ENCODE measurements around the gene CPA1. TPM values are rescaled to one million over a fixed set of nuclear protein-coding genes. Genes with fewer than 3 reads are reported as not detected.
A peak's percentile ranks its signal among the peaks of the same experiment; 100 is the strongest.

CPA1 gene
- total and polyA plus RNA-seq, 5 experiments from 2014 or later: 0.26 TPM; not detected in 4

- no peaks in the 10 kb centered on the region for H3K27me3 Mint-ChIP-seq
Measured at GRCh38 chr7:130346177-130346905, 34.0 kb upstream of the CPA1 start.

DNA sequence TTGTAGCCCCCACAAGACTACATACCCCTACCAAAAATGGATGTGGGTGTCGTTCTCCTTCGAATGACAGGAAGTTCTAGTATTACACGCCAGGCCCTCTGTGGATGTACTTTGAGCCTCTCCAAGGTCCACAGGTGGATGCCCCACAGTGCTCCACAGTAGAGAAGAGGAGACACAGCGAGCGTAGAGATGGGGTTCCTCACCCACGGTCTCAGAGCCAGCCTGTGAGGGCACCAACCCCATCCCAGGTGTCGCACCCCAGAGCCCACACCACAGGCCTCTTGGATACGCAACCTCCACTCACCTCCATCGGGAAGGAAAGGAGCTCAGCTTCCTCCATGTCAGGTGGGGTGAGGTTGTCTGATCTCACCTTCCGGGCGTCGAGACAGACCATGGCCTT lies 33.4 kb upstream of the CPA1 start:
- Mint-ChIP-seq H3K27ac (no peak overlapping the region), H3K36me3 (no peaks in the 10 kb centered on the region), H3K27me3 (no peaks in the 10 kb centered on the region), H3K9me3 (no peaks in the 10 kb centered on the region), H3K4me3 (no peak overlapping the region), H3K4me1 (peaks cover 0 to 21% (median 5%) of the 10 kb centered on the region in 4 donors)
- ATAC-seq: no peak
- DNase-seq: no peak
- POLR2A ChIA-PET: no interaction called here

More at GRCh38 chr7:130346177-130346905, 34.0 kb upstream of the CPA1 start:
- ATAC-seq (no peak), DNase-seq (no peak)
- Mint-ChIP-seq H3K4me3 (no peak overlapping the region), H3K27ac (no peak overlapping the region), H3K4me1 (peaks cover 0 to 15% (median 3%) of the 10 kb centered on the region in 4 donors), H3K9me3 (peaks cover 0 to 4% (median 0%) of the 10 kb centered on the region in 9 donors), H3K36me3 (no peaks in the 10 kb centered on the region)
- POLR2A ChIA-PET: interaction anchor here (0.6 kb wide), 1 partner anchor 9 kb away, joined by 4 read pairs; no protein-coding TSS in a partner anchor

- no peak for DNase-seq
- Mint-ChIP-seq H3K9me3 (no peaks in the 10 kb centered on the region), H3K27me3 (peaks cover 0 to 2% (median 0%) of the 10 kb centered on the region in 5 donors), H3K4me1 (peaks cover 0 to 28% (median 6%) of the 10 kb centered on the region in 4 donors), H3K27ac (no peak overlapping the region), H3K4me3 (no peak overlapping the region), H3K36me3 (no peaks in the 10 kb centered on the region)
- POLR2A ChIA-PET: no interaction called here
- no peak for ATAC-seq
Measured at GRCh38 chr7:130349911-130350782, 30.1 kb upstream of the CPA1 start.

DNA sequence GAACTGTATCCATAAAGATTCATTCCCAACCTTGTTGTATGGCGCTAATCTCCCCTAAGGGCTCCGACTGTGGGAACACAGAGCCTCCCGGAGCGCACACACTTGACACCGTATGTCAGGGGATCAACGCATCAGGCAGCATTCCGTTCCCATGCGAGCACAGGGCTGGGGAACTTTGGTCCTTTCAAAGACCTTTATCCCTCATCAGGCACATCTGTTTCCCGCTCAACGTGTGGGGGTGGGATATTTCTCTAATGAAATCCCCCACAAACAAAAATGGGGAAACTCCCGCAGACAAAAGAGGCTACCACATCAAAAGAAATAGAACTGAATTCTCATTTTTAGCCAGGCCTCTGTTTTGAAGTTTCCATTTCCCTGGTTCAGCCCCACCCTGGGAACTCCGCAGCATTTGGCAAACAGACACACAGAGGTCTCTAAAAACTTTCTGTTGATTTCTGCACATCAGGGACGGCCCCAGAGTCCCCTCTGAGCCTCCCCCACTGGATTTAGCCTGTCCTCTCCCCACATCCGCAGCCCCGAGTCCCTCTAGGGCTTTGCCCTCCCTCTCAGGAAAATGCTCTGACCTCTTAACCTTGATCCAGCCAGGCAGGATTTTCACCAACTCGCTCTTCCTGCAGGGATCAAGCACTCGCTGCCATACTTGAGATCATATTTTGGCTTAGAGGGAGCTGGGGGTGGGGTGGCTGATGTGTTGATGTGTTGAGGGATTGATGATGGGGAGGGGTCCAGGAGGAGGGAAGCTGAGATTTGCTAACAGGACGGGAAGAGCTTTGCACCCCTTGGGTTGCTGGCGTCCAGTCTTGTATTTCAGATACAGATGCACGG lies 29.1 kb upstream of the CPA1 start:
- peak overlapping the region in 2 of 10 donors; percentile 58 to 74 for H3K27ac Mint-ChIP-seq

DNA sequence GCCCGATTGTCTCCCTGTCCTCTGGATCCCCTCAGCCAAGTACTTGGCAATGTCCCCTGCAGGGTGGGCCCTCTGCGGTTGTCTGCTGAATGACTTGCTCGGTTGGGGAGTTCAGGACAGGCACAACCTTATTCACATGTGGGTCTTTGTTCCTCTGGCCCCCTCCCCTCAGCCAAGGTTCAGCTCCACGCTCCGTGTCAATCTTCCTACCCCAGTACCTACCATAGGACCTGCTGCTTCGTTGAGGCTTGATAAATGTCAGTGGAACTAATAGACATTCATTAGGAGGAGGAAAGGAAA lies 28.6 kb upstream of the CPA1 start:
- H3K9me3 Mint-ChIP-seq: no peaks in the 10 kb centered on the region

More for the DNA sequence above, 29.1 kb upstream of the CPA1 start:
- POLR2A ChIA-PET: no interaction called here
- Mint-ChIP-seq H3K27me3 (peaks cover 0 to 2% (median 0%) of the 10 kb centered on the region in 5 donors), H3K4me1 (peaks cover 0 to 28% (median 6%) of the 10 kb centered on the region in 4 donors), H3K4me3 (peak overlapping the region in 1 of 10 donors; percentile 10), H3K9me3 (no peaks in the 10 kb centered on the region), H3K36me3 (no peaks in the 10 kb centered on the region)
- DNase-seq (no peak), ATAC-seq (no peak)

GRCh38 chr7:130352194-130353074 lies 27.9 kb upstream of the CPA1 start:
- H3K36me3 Mint-ChIP-seq: no peaks in the 10 kb centered on the region
- POLR2A ChIA-PET: no interaction called here

More for the DNA sequence above, 28.6 kb upstream of the CPA1 start:
- DNase-seq (no peak), ATAC-seq (no peak)
- no peak overlapping the region for H3K4me3 Mint-ChIP-seq
- H3K27ac Mint-ChIP-seq: peak overlapping the region in 1 of 10 donors; percentile 27
- H3K36me3 Mint-ChIP-seq: no peaks in the 10 kb centered on the region
- POLR2A ChIA-PET: no interaction called here
- H3K4me1 Mint-ChIP-seq: peaks cover 0 to 28% (median 6%) of the 10 kb centered on the region in 4 donors
- H3K27me3 Mint-ChIP-seq: peaks cover 0 to 2% (median 0%) of the 10 kb centered on the region in 5 donors

GRCh38 chr7:130353196-130353595 lies 27.1 kb upstream of the CPA1 start:
- ATAC-seq (no peak), DNase-seq (no peak)
- POLR2A ChIA-PET: no interaction called here
- Mint-ChIP-seq H3K27ac (peak overlapping the region in 5 of 10 donors; percentile 14 to 80 (median 48)), H3K4me3 (no peak overlapping the region), H3K27me3 (peaks cover 0 to 2% (median 0%) of the 10 kb centered on the region in 5 donors), H3K4me1 (peaks cover 0 to 28% (median 6%) of the 10 kb centered on the region in 4 donors), H3K36me3 (no peaks in the 10 kb centered on the region), H3K9me3 (no peaks in the 10 kb centered on the region)

More at GRCh38 chr7:130352194-130353074, 27.9 kb upstream of the CPA1 start:
- ATAC-seq (no peak), DNase-seq (no peak)
- Mint-ChIP-seq H3K4me3 (no peak overlapping the region), H3K27me3 (peaks cover 0 to 2% (median 0%) of the 10 kb centered on the region in 5 donors), H3K9me3 (no peaks in the 10 kb centered on the region), H3K4me1 (peaks cover 0 to 28% (median 6%) of the 10 kb centered on the region in 4 donors), H3K27ac (peak overlapping the region in 5 of 10 donors; percentile 14 to 80 (median 48))

DNA sequence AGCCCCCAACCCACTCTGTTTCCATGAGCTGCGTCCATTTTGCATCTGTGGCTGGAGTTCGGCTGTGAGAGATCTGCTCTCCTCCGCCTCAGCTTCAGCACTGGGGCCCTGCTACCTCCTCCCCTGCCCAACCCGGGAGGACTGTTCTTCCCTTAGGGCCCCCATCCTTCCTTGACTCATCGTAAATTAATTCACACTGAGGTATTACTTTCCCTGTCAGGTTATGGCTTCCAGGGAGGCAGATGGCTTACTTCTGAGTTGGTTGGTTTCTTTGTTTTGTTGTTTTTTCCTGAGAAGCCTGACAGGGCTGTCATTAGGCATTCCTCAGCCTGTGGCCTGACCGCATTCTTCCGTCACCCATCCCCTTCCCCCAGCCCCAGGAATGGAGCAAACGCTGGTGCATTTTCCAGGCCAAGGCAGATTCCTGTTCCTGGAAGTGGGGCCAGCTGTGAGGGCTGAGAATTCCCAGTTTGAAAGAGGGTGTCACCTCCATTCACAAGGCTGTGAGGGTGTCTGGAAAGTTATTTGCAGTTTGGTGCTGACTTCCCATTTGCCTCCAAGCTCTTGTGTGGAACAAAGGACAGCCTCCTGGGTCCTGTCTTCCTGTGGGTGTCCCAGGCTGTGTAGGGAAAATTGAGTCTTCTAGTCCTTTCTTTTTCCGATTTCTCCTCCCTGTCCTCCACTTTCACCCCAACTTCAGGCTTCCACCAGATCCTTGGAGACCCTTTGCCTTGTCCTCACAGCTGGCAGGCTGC lies 24.0 kb upstream of the CPA1 start:
- ATAC-seq: no peak
- Mint-ChIP-seq H3K27ac (peak overlapping the region in 2 of 10 donors; percentile 17 to 45), H3K4me1 (peaks cover 0 to 13% (median 5%) of the 10 kb centered on the region in 4 donors), H3K9me3 (peaks cover 0 to 19% (median 10%) of the 10 kb centered on the region in 9 donors), H3K27me3 (peaks cover 0 to 2% (median 0%) of the 10 kb centered on the region in 5 donors), H3K4me3 (no peak overlapping the region), H3K36me3 (peaks cover 0 to 13% (median 9%) of the 10 kb centered on the region in 3 donors)
- POLR2A ChIA-PET: no interaction called here
- no peak for DNase-seq

- POLR2A ChIA-PET: interaction anchor here (0.6 kb wide), 1 partner anchor 68 kb away, joined by 3 read pairs; no protein-coding TSS in a partner anchor
- DNase-seq (no peak), ATAC-seq (no peak)
- peaks cover 0 to 2% (median 0%) of the 10 kb centered on the region in 5 donors for H3K27me3 Mint-ChIP-seq
- H3K4me1 Mint-ChIP-seq: peaks cover 0 to 6% (median 3%) of the 10 kb centered on the region in 4 donors
- peaks cover 0 to 19% (median 12%) of the 10 kb centered on the region in 9 donors for H3K9me3 Mint-ChIP-seq
- peak overlapping the region in 2 of 10 donors; percentile 17 to 55 for H3K27ac Mint-ChIP-seq
- H3K36me3 Mint-ChIP-seq: peaks cover 0 to 13% (median 9%) of the 10 kb centered on the region in 3 donors
- no peak overlapping the region for H3K4me3 Mint-ChIP-seq
Measured at GRCh38 chr7:130356876-130357611, 23.2 kb upstream of the CPA1 start.

DNA sequence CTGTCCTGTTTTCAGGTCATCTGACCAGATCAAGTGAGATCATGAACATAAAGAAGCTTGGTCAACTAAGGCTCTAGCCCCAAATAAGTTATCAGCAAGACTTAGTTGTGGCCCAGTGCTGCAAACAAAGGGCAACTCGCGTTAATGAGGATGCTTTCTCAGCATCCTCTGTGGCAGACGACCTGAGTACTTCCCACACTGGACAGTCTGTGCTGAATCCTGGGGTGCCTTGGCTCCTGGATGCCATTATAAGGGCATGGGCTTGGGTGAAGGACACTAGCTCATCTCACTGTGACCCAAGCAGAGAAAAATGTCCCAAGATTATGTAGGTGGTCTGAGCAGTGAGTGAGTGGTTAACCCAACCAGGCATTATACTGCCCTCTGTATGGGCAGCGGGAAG lies 21.8 kb upstream of the CPA1 start:
- Mint-ChIP-seq H3K36me3 (peaks cover 0 to 13% (median 9%) of the 10 kb centered on the region in 3 donors), H3K27me3 (peaks cover 0 to 2% (median 0%) of the 10 kb centered on the region in 5 donors), H3K27ac (no peak overlapping the region), H3K4me1 (peaks cover 0 to 9% (median 6%) of the 10 kb centered on the region in 4 donors), H3K9me3 (peaks cover 0 to 19% (median 12%) of the 10 kb centered on the region in 9 donors), H3K4me3 (no peak overlapping the region)
- POLR2A ChIA-PET: no interaction called here
- DNase-seq (no peak), ATAC-seq (no peak)

Measured in naive thymus-derived CD8-positive, alpha-beta T cell (primary cell).